Right lobe of liver (tissue), 4 donors: ENCODE results near the gene SLCO3A1.

ENCODE experiments used
- CTCF ChIP-seq, 4 donors: fragments of 200-600 bp in 3 of 4; fragments of 450-650 bp in 1 of 4; IDR thresholded peaks; one replicate each; pipeline versions ENCODE4 v1.5.1 to v1.8.0; 2016 to 2022; ENCODE audit warnings: antibody characterized with exemption in 4 of 4, mild to moderate bottlenecking in 2 of 4
- POLR2A ChIP-seq: fragments of 450-650 bp; IDR thresholded peaks from one replicate; pipeline ENCODE4 v1.6.1; 2017; ENCODE audit warnings: antibody characterized with exemption, mild to moderate bottlenecking
- donor health status: DM: no; HTN: no; CAD: no.
- donor health status: DM: no; HTN: no; CAD: no.
- donor health status: DM: no; HTN: yes; CAD: no.

- TF ChIP-seq CTCF (IDR thresholded peaks at IDR 0.05) (no peak), POLR2A (no peak)
Observed at GRCh38 chr15:91956026-91956723, 102.7 kb downstream of the SLCO3A1 start.
